Type B pancreatic cell (in vitro differentiated cells): ENCODE measurements around the gene OR1I1. TPM values are rescaled to one million over a fixed set of nuclear protein-coding genes. Genes with fewer than 3 reads are reported as not detected.

Experiments used
- DNase-seq: peaks from one replicate; pipeline ENCODE4 v3.0.0; 2021; ENCODE audit warnings: mixed read lengths; ENCODE audit not compliant: unreplicated experiment; ENCODE audit errors: extremely low spot score
- H3K27ac Mint-ChIP-seq: 2 replicates; pipeline ENCODE4 v1.8.0; 2021; ENCODE audit warnings: mild to moderate bottlenecking, mixed read lengths
- H3K27me3 Mint-ChIP-seq: 2 replicates; pipeline ENCODE4 v1.8.0; 2021; ENCODE audit warnings: mixed read lengths
- H3K36me3 Mint-ChIP-seq: 2 replicates; pipeline ENCODE4 v1.8.0; 2021; ENCODE audit warnings: mixed read lengths
- H3K4me1 Mint-ChIP-seq: one replicate; pipeline ENCODE4 v1.8.0; 2021; ENCODE audit warnings: mixed read lengths; ENCODE audit not compliant: unreplicated experiment
- H3K4me3 Mint-ChIP-seq: 2 replicates; pipeline ENCODE4 v1.8.0; 2021; ENCODE audit warnings: mild to moderate bottlenecking, mixed read lengths
- H3K9me3 Mint-ChIP-seq: 2 replicates; pipeline ENCODE4 v1.8.0; 2021; ENCODE audit warnings: mixed read lengths
- CTCF ChIP-seq: fragments of 200-600 bp; sonication (generic); conservative IDR thresholded peaks from 2 replicates; pipeline ENCODE4 v1.5.0; 2021; ENCODE audit warnings: antibody characterized with exemption, mild to moderate bottlenecking
- total RNA-seq: library from RNA; stranded (reverse); gene quantifications from 2 replicates; pipeline ENCODE4 v1.2.1, GENCODE V29; 2021; ENCODE audit warnings: low replicate concordance

Gene OR1I1
- total RNA-seq, 1 donor from 2014 or later, result not detected

GRCh38 chr19:15110418-15110815, 28.4 kb downstream of the OR1I1 start:
- no peaks in the 10 kb centered on the region for H3K9me3 Mint-ChIP-seq
- no peak for TF ChIP-seq CTCF
- peaks cover 2% of the 10 kb centered on the region for H3K27me3 Mint-ChIP-seq
- H3K36me3 Mint-ChIP-seq, result peaks cover 10% of the 10 kb centered on the region
- H3K27ac Mint-ChIP-seq, result no peak overlapping the region
- peaks cover 15% of the 10 kb centered on the region for H3K4me1 Mint-ChIP-seq
- DNase-seq, result no peak
- H3K4me3 Mint-ChIP-seq, result no peak overlapping the region

GRCh38 chr19:15111758-15112157, 29.7 kb downstream of the OR1I1 start:
- no peak for TF ChIP-seq CTCF
- no peak overlapping the region for H3K4me3 Mint-ChIP-seq
- H3K9me3 Mint-ChIP-seq, result no peaks in the 10 kb centered on the region
- no peak for DNase-seq
- peaks cover 12% of the 10 kb centered on the region for H3K4me1 Mint-ChIP-seq
- H3K36me3 Mint-ChIP-seq, result peaks cover 10% of the 10 kb centered on the region
- no peaks in the 10 kb centered on the region for H3K27me3 Mint-ChIP-seq
- H3K27ac Mint-ChIP-seq, result no peak overlapping the region

DNA sequence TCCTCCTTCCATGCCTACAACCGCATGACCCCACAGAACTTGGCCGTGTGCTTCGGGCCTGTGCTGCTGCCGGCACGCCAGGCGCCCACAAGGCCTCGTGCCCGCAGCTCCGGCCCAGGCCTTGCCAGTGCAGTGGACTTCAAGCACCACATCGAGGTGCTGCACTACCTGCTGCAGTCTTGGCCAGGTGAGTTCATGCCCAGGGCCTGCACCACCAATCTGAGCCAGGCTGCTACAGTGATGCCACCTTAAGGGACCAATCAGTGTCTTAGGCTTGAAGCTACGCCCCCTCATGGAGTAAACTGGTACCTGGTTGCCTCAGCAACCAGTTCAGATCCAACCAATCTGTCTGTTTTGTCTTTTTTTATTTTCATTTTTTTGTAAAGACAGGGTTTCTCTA, 30.4 kb downstream of the OR1I1 start:
- no peak for DNase-seq
- peak overlapping the region; percentile 73 for H3K27ac Mint-ChIP-seq
- no peaks in the 10 kb centered on the region for H3K9me3 Mint-ChIP-seq
- H3K27me3 Mint-ChIP-seq, result no peaks in the 10 kb centered on the region
- no peak for TF ChIP-seq CTCF
- peaks cover 10% of the 10 kb centered on the region for H3K36me3 Mint-ChIP-seq
- H3K4me3 Mint-ChIP-seq, result peak overlapping the region; percentile 54
- H3K4me1 Mint-ChIP-seq, result peaks cover 10% of the 10 kb centered on the region

GRCh38 chr19:15113245-15114152, 31.5 kb downstream of the OR1I1 start:
- Mint-ChIP-seq H3K27ac (no peak overlapping the region), H3K27me3 (no peaks in the 10 kb centered on the region), H3K4me3 (no peak overlapping the region)

DNA sequence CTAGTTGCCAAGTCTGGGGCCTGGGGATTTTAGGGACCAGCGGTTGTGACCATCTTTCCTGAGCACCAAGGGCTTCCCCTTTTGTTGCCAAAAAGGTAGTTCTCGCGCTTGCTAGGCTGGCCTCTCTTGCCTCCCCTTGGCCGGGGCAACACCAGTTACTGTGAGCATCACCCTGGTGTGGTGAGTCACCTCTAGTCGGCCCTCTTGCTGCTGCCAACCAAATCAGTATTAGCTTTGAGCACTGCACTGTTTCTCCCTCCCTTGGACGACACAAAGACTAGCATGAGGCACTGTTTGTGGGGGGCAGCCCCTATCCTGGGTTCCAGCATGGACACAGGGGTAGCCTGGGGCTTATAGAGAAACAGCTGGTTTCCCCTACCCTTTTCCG, 32.1 kb downstream of the OR1I1 start:
- no peaks in the 10 kb centered on the region for H3K9me3 Mint-ChIP-seq
- H3K27me3 Mint-ChIP-seq, result no peaks in the 10 kb centered on the region
- no peak overlapping the region for H3K4me3 Mint-ChIP-seq
- peaks cover 25% of the 10 kb centered on the region for H3K36me3 Mint-ChIP-seq
- DNase-seq, result no peak
- no peak for TF ChIP-seq CTCF
- H3K27ac Mint-ChIP-seq, result no peak overlapping the region
- no peaks in the 10 kb centered on the region for H3K4me1 Mint-ChIP-seq

More at GRCh38 chr19:15113245-15114152, 31.5 kb downstream of the OR1I1 start:
- Mint-ChIP-seq H3K4me1 (peaks cover 2% of the 10 kb centered on the region), H3K36me3 (peaks cover 21% of the 10 kb centered on the region), H3K9me3 (no peaks in the 10 kb centered on the region)
- no peak for DNase-seq
- TF ChIP-seq CTCF, result no peak
